CD14-positive monocyte (primary cell): ENCODE data around the gene CFAP61. TPM values are rescaled to one million over a fixed set of nuclear protein-coding genes. Genes with fewer than 3 reads are reported as not detected.

ENCODE experiments used
- DNase-seq, 3 donors: peaks; one replicate each; pipeline ENCODE4 v3.0.0-alpha.2; 2011 to 2022
- H2AFZ ChIP-seq: 2 replicates; pipeline ENCODE4 v1.6.0; 2012; ENCODE audit warnings: mild to moderate bottlenecking, low read depth, low read length, inconsistent platforms; ENCODE audit not compliant: insufficient read depth, poor library complexity, severe bottlenecking
- H3K27ac ChIP-seq, 2 donors: 1 replicate in 1 of 2; 2 replicates in 1 of 2; pipeline ENCODE4 v1.5.1; 2012 to 2013; ENCODE audit warnings: low read length in 2 of 2, control low read depth in 1 of 2, inconsistent platforms in 1 of 2, low read depth in 1 of 2, mild to moderate bottlenecking in 1 of 2
- H3K27me3 ChIP-seq, 2 donors: one replicate each; pipeline versions ENCODE4 v1.6.0 to v1.6.1; 2011 to 2013; ENCODE audit warnings: low read length in 2 of 2; ENCODE audit not compliant: control insufficient read depth in 2 of 2, insufficient read depth in 2 of 2
- H3K36me3 ChIP-seq, 2 donors: replicated peaks in 1 of 2; 1 replicate in 1 of 2; 2 replicates in 1 of 2; pipeline versions ENCODE4 v1.5.1 to v1.6.1; 2012 to 2013; ENCODE audit warnings: low read length in 2 of 2, control low read depth in 1 of 2, inconsistent platforms in 1 of 2, mild to moderate bottlenecking in 1 of 2; ENCODE audit not compliant: insufficient read depth in 2 of 2, control insufficient read depth in 1 of 2
- H3K4me1 ChIP-seq, 2 donors: 1 replicate in 1 of 2; 2 replicates in 1 of 2; pipeline versions ENCODE4 v1.5.1 to v1.6.1; 2012 to 2013; ENCODE audit warnings: low read length in 2 of 2, control low read depth in 1 of 2, inconsistent platforms in 1 of 2, mild to moderate bottlenecking in 1 of 2, moderate library complexity in 1 of 2; ENCODE audit not compliant: insufficient read depth in 2 of 2, control insufficient read depth in 1 of 2
- H3K4me2 ChIP-seq: replicated peaks from 2 replicates; pipeline ENCODE3; 2012; ENCODE audit warnings: low read length, moderate library complexity, mild to moderate bottlenecking; ENCODE audit not compliant: poor library complexity, severe bottlenecking; ENCODE audit errors: extremely low read depth
- H3K4me3 ChIP-seq, 3 experiments: fragments of 200-600 bp in 1 of 3; sonication (generic) in 1 of 3; replicated peaks in 1 of 3; 1 replicate in 2 of 3; 2 replicates in 1 of 3; pipeline ENCODE4 v1.5.1; 2011 to 2013; ENCODE audit warnings: low read length in 3 of 3, mild to moderate bottlenecking in 3 of 3, control low read depth in 2 of 3, low read depth in 2 of 3, inconsistent platforms in 1 of 3, moderate library complexity in 1 of 3
- H3K79me2 ChIP-seq: 2 replicates; pipeline ENCODE4 v1.6.0; 2012; ENCODE audit warnings: mild to moderate bottlenecking, control low read depth, inconsistent platforms, low read length, moderate library complexity; ENCODE audit not compliant: insufficient read depth
- H3K9ac ChIP-seq: 2 replicates; pipeline ENCODE4 v1.6.0; 2017; ENCODE audit warnings: low read length, mild to moderate bottlenecking; ENCODE audit not compliant: insufficient read depth, poor library complexity, severe bottlenecking
- H3K9me3 ChIP-seq, 2 donors: replicated peaks in 1 of 2; 1 replicate in 1 of 2; 2 replicates in 1 of 2; pipeline versions ENCODE4 v1.5.1 to v1.6.1; 2012 to 2013; ENCODE audit warnings: low read length in 2 of 2, control low read depth in 1 of 2; ENCODE audit not compliant: control insufficient read depth in 1 of 2, insufficient read depth in 1 of 2
- H4K20me1 ChIP-seq: 2 replicates; pipeline ENCODE4 v1.6.0; 2012; ENCODE audit warnings: mild to moderate bottlenecking, low read length, control low read depth, moderate library complexity; ENCODE audit not compliant: insufficient read depth
- H3K27ac Mint-ChIP-seq, 7 donors: one replicate each; pipeline ENCODE4 v1.8.0; 2020; ENCODE audit warnings: mild to moderate bottlenecking in 7 of 7, mixed read lengths in 7 of 7, moderate library complexity in 6 of 7, inconsistent platforms in 2 of 7
- H3K27me3 Mint-ChIP-seq, 3 donors: one replicate each; pipeline ENCODE4 v1.8.0; 2021 to 2022; ENCODE audit warnings: low read depth in 3 of 3, mild to moderate bottlenecking in 3 of 3, mixed read lengths in 3 of 3, moderate library complexity in 3 of 3, inconsistent platforms in 1 of 3
- H3K36me3 Mint-ChIP-seq, 2 donors: one replicate each; pipeline ENCODE4 v1.8.0; 2020; ENCODE audit warnings: mixed read lengths in 2 of 2, inconsistent platforms in 1 of 2, mild to moderate bottlenecking in 1 of 2
- H3K4me1 Mint-ChIP-seq: one replicate; pipeline ENCODE4 v1.8.0; 2020; ENCODE audit warnings: mild to moderate bottlenecking, mixed read lengths
- H3K4me3 Mint-ChIP-seq, 2 donors: one replicate each; pipeline ENCODE4 v1.8.0; 2020; ENCODE audit warnings: mild to moderate bottlenecking in 2 of 2, mixed read lengths in 2 of 2, moderate library complexity in 1 of 2
- H3K9me3 Mint-ChIP-seq, 7 donors: one replicate each; pipeline ENCODE4 v1.8.0; 2020 to 2022; ENCODE audit warnings: mixed read lengths in 7 of 7, mild to moderate bottlenecking in 6 of 7, moderate library complexity in 6 of 7, inconsistent platforms in 2 of 7
- CTCF ChIP-seq: fragments of 200-600 bp; IDR thresholded peaks from one replicate; pipeline ENCODE4 v1.8.0; 2022; ENCODE audit warnings: antibody characterized with exemption, mild to moderate bottlenecking
- WGBS: methylation state at CpG from one replicate; pipeline ENCODE4 v1.1.5; 2013; ENCODE audit warnings: missing lambda C conversion rate; ENCODE audit not compliant: insufficient coverage; 5-methylcytosine and 5-hydroxymethylcytosine counted together
- intact Hi-C, 2 donors: fragments of 100-400 bp; cut with micrococcal nuclease; formaldehyde crosslinking; loops; one replicate each; pipeline versions ENCODE4 v1.15.0 to v1.15.1; 2023
- polyA plus RNA-seq, 3 donors: library from polyadenylated mRNA; depleted of rRNA in 1 of 3; unstranded in 2 of 3; stranded (reverse) in 1 of 3; fragments of 300-500 nt in 2 of 3; fragments of >200 nt in 1 of 3; fragmentation: Illumina TruSeq in 2 of 3; gene quantifications; 1 replicate in 2 of 3; 2 replicates in 1 of 3; pipeline ENCODE4 v1.2.3, GENCODE V29; 2012 to 2021

The CFAP61 gene
- polyA plus RNA-seq, 3 donors, result not detected

GRCh38 chr20:20205862-20206236, 153.5 kb downstream of the CFAP61 start:
- H3K27ac Mint-ChIP-seq, result no peak overlapping the region
- Histone ChIP-seq H3K79me2 (no peaks in the 10 kb centered on the region), H2AFZ (no peak overlapping the region), H3K4me2 (no peak overlapping the region), H3K27ac (no peak overlapping the region), H3K36me3 (no peaks in the 10 kb centered on the region), H3K27me3 (peaks cover 2 to 4% of the 10 kb centered on the region in 2 donors), H3K4me3 (no peak overlapping the region), H3K9me3 (no peaks in the 10 kb centered on the region), H3K9ac (no peak overlapping the region), H4K20me1 (no peaks in the 10 kb centered on the region), H3K4me1 (no peaks in the 10 kb centered on the region)
- WGBS, result no CpG with 5 or more reads among the region's 1 CpG
- H3K4me1 Mint-ChIP-seq, result peaks cover 4% of the 10 kb centered on the region
- H3K4me3 Mint-ChIP-seq, result no peak overlapping the region
- peaks cover 2 to 19% (median 16%) of the 10 kb centered on the region in 3 donors for H3K27me3 Mint-ChIP-seq
- intact Hi-C loops, result no loop called here
- H3K9me3 Mint-ChIP-seq, result peaks cover 0 to 2% (median 0%) of the 10 kb centered on the region in 7 donors
- no peak for TF ChIP-seq CTCF
- no peak for DNase-seq
- no peaks in the 10 kb centered on the region for H3K36me3 Mint-ChIP-seq

- no peak for TF ChIP-seq CTCF
- H3K4me1 Mint-ChIP-seq, result no peaks in the 10 kb centered on the region
- H3K4me3 Mint-ChIP-seq, result no peak overlapping the region
- no CpG with 5 or more reads among the region's 1 CpG for WGBS
- no peaks in the 10 kb centered on the region for H3K36me3 Mint-ChIP-seq
- no peaks in the 10 kb centered on the region for H3K79me2 ChIP-seq
- H3K36me3 ChIP-seq, result no peaks in the 10 kb centered on the region
- no peaks in the 10 kb centered on the region for H4K20me1 ChIP-seq
- H3K4me2 ChIP-seq, result no peak overlapping the region
- no peak overlapping the region for H3K27ac Mint-ChIP-seq
- no peak overlapping the region for H2AFZ ChIP-seq
- H3K27me3 Mint-ChIP-seq, result peaks cover 3 to 19% (median 15%) of the 10 kb centered on the region in 3 donors
- no peaks in the 10 kb centered on the region for H3K4me1 ChIP-seq
- H3K9ac ChIP-seq, result no peak overlapping the region
- H3K9me3 Mint-ChIP-seq, result peaks cover 0 to 2% (median 0%) of the 10 kb centered on the region in 7 donors
- no peak for DNase-seq
- intact Hi-C loops, result no loop called here
- H3K9me3 ChIP-seq, result no peaks in the 10 kb centered on the region
- no peak overlapping the region for H3K4me3 ChIP-seq
- H3K27ac ChIP-seq, result no peak overlapping the region
- H3K27me3 ChIP-seq, result peaks cover 2 to 4% of the 10 kb centered on the region in 2 donors
Measured at GRCh38 chr20:20206788-20207187, 154.5 kb downstream of the CFAP61 start.
